DND-41 (cell line): ENCODE measurements around the gene NFE2L1.
"Not testable (repeated sequence)": the region's sequence is repeated elsewhere in the genome, so short reads cannot be mapped to it uniquely, and the experiment has no call there.

Source experiments
- ATAC-seq: fragments of 200-7000 bp; cut with Tn5 transposase; 3 replicates; pipeline ENCODE4 v1.9.1; 2021; ENCODE audit warnings: low read depth; ENCODE audit not compliant: insufficient read depth
- DNase-seq: peaks from one replicate; pipeline ENCODE4 v3.0.0-alpha.2; 2020
- H2AFZ ChIP-seq: 2 replicates; pipeline ENCODE4 v1.6.0; 2012; ENCODE audit warnings: low read depth, low read length
- H3K27ac ChIP-seq: 2 replicates; pipeline ENCODE4 v1.5.1; 2012; ENCODE audit warnings: low read length, inconsistent platforms
- H3K27me3 ChIP-seq: fragments of 200-600 bp; sonication (generic); 2 replicates; pipeline ENCODE4 v1.6.0; 2012; ENCODE audit warnings: low read length, mild to moderate bottlenecking, inconsistent platforms; ENCODE audit not compliant: insufficient read depth, poor library complexity
- H3K36me3 ChIP-seq: 2 replicates; pipeline ENCODE4 v1.5.1; 2012; ENCODE audit warnings: low read length, inconsistent platforms; ENCODE audit not compliant: insufficient read depth
- H3K4me1 ChIP-seq: 2 replicates; pipeline ENCODE4 v1.5.1; 2012; ENCODE audit warnings: mild to moderate bottlenecking, low read length; ENCODE audit not compliant: insufficient read depth
- H3K4me2 ChIP-seq: 2 replicates; pipeline ENCODE4 v1.6.0; 2012; ENCODE audit warnings: mild to moderate bottlenecking, moderate library complexity, low read length, inconsistent platforms; ENCODE audit not compliant: insufficient read depth
- H3K4me3 ChIP-seq, 2 experiments: fragments of 200-600 bp in 1 of 2; shearing (Covaris generic) in 1 of 2; 2 replicates each; pipeline ENCODE4 v1.5.1; 2012 to 2016; ENCODE audit warnings: inconsistent platforms in 2 of 2, low read length in 2 of 2, mild to moderate bottlenecking in 2 of 2, low read depth in 1 of 2, moderate library complexity in 1 of 2
- H3K79me2 ChIP-seq: 2 replicates; pipeline ENCODE4 v1.6.0; 2012; ENCODE audit warnings: low read length, inconsistent platforms; ENCODE audit not compliant: insufficient read depth
- H3K9ac ChIP-seq: 2 replicates; pipeline ENCODE4 v1.6.0; 2012; ENCODE audit warnings: low read depth, mild to moderate bottlenecking, inconsistent platforms, low read length, moderate library complexity
- H3K9me3 ChIP-seq: 2 replicates; pipeline ENCODE4 v1.5.1; 2012; ENCODE audit warnings: low read length, moderate library complexity, mild to moderate bottlenecking, inconsistent platforms; ENCODE audit not compliant: insufficient read depth, severe bottlenecking
- H4K20me1 ChIP-seq: 2 replicates; pipeline ENCODE4 v1.6.0; 2012; ENCODE audit warnings: low read length; ENCODE audit not compliant: insufficient read depth
- EZH2 ChIP-seq: IDR thresholded peaks from 3 replicates; pipeline ENCODE4 v1.6.1; 2012; ENCODE audit warnings: borderline replicate concordance, low read depth, mild to moderate bottlenecking, moderate library complexity, low read length, inconsistent platforms; ENCODE audit not compliant: severe bottlenecking
- TF ChIP-seq, protein P1 (sequence below): IDR thresholded peaks from 2 replicates; pipeline ENCODE4 v1.5.1; 2012; ENCODE audit warnings: borderline replicate concordance, low read length, moderate library complexity, mild to moderate bottlenecking; ENCODE audit not compliant: poor library complexity, severe bottlenecking; ENCODE audit errors: extremely low read depth

Gene NFE2L1

DNA sequence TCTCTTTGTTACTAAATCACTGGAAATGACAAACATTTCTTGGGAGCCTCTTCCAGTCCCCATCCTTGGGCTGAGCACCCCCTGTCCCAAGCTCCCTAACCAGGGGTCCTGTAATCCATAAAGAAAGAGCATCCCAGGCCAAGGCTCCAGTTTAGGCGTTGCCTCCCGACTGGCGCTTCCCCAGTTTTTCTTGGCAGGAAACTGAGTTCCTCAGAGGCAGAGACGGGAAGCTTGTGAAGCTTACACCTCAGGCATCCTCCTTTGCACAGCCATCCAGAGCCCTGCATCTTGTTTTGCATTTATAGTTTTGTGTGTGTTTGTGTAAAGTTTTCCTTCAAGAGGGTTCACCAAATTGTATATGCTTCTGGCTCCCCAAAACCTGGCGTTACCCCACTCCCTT is 17.6 kb upstream of the NFE2L1 start:
- ATAC-seq (no peak), DNase-seq (no peak)
- no peak overlapping the region for H3K9ac ChIP-seq
- H4K20me1 ChIP-seq = 0 out of 2 replicates have a peak, but pooled peaks cover 3% of the 10 kb centered on the region
- TF ChIP-seq, protein P1, sequence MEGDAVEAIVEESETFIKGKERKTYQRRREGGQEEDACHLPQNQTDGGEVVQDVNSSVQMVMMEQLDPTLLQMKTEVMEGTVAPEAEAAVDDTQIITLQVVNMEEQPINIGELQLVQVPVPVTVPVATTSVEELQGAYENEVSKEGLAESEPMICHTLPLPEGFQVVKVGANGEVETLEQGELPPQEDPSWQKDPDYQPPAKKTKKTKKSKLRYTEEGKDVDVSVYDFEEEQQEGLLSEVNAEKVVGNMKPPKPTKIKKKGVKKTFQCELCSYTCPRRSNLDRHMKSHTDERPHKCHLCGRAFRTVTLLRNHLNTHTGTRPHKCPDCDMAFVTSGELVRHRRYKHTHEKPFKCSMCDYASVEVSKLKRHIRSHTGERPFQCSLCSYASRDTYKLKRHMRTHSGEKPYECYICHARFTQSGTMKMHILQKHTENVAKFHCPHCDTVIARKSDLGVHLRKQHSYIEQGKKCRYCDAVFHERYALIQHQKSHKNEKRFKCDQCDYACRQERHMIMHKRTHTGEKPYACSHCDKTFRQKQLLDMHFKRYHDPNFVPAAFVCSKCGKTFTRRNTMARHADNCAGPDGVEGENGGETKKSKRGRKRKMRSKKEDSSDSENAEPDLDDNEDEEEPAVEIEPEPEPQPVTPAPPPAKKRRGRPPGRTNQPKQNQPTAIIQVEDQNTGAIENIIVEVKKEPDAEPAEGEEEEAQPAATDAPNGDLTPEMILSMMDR = no peak
- no peak for TF ChIP-seq EZH2
- no peak overlapping the region for H2AFZ ChIP-seq
- H3K4me1 ChIP-seq = peaks cover 12% of the 10 kb centered on the region
- H3K9me3 ChIP-seq = no peaks in the 10 kb centered on the region
- no peak overlapping the region for H3K4me3 ChIP-seq
- no peaks in the 10 kb centered on the region for H3K79me2 ChIP-seq
- H3K27me3 ChIP-seq = peaks cover 30% of the 10 kb centered on the region
- H3K4me2 ChIP-seq = no peak overlapping the region
- H3K27ac ChIP-seq = no peak overlapping the region
- H3K36me3 ChIP-seq = no peaks in the 10 kb centered on the region

DNA sequence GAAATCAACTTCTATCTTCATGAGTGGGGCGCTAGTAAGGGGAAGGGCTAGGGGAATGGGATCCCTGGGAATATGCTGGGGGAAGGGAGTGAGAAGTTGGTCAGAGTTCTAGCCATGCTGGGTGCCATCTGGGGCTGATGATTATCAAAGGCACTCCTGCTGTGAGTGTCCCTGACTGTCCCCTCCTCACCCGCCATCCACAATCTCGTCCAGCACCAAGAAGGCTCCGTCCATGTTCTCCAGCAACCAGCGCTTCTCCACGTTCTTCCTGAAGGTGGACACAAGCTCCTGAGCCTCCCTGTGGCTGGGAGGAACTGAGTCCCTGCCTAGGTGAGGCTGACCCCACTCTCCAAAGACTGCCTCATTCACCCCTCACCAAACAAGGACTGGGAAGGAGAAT is 16.2 kb upstream of the NFE2L1 start:
- Histone ChIP-seq H3K4me1 (no peaks in the 10 kb centered on the region), H3K9me3 (no peaks in the 10 kb centered on the region), H3K4me2 (no peak overlapping the region), H4K20me1 (no peaks in the 10 kb centered on the region; the same call in 1 of the 2 replicates), H3K27me3 (peaks cover 41% of the 10 kb centered on the region), H3K36me3 (no peaks in the 10 kb centered on the region), H3K9ac (no peak overlapping the region), H3K79me2 (no peaks in the 10 kb centered on the region), H3K27ac (no peak overlapping the region), H2AFZ (no peak overlapping the region), H3K4me3 (no peak overlapping the region)
- DNase-seq = no peak
- ATAC-seq = no peak
- TF ChIP-seq EZH2 = no peak
- TF ChIP-seq, protein P1 = no peak

DNA sequence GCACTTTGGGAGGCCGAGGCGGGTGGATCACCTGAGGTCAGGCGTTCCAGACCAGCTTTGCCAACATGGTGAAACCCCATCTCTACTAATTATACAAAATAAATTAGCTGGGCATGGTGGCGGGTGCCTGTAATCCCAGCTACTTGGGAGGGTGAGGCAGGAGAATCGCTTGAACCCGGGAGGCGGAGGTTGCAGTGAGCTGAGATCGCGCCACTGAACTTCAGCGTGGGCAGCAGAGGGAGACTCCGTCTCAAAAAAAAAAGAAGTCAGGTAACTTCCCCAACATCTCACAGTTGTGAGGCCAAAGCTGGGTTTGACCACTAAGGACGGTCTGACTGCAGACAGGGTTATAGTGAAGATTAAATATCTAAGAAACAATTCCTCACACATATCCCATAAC is 13.4 kb upstream of the NFE2L1 start:
- not testable (repeated sequence) for H2AFZ ChIP-seq, H3K27ac ChIP-seq, H3K36me3 ChIP-seq, H3K9ac ChIP-seq, H3K79me2 ChIP-seq, DNase-seq, H3K4me1 ChIP-seq, H3K4me3 ChIP-seq, ATAC-seq, H4K20me1 ChIP-seq, H3K4me2 ChIP-seq, H3K9me3 ChIP-seq
- H3K27me3 ChIP-seq = peaks cover 60% of the 10 kb centered on the region

DNA sequence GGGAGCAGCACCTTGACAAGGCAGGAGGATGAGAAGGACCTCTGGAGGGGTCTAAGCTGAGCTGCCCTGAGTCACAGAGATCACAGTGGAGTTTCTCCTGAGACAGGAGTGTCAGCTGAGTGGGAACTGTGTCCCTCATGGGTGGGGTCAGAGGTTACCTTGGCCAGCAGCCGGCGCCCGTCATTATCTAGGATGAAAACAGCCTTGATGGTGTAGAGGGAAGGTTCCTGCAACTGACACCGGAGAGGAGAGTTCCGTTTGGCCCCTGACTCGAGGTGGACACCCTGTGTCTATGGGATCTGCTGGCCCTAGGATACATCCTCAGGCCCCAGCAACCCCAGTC is 11.5 kb upstream of the NFE2L1 start:
- H2AFZ ChIP-seq = no peak overlapping the region
- H3K27me3 ChIP-seq = peaks cover 53% of the 10 kb centered on the region
- H3K79me2 ChIP-seq = no peaks in the 10 kb centered on the region
- H3K27ac ChIP-seq = no peak overlapping the region
- H3K4me3 ChIP-seq = no peak overlapping the region
- H3K4me1 ChIP-seq = no peaks in the 10 kb centered on the region
- no peak for TF ChIP-seq EZH2
- TF ChIP-seq, protein P1 = no peak
- H4K20me1 ChIP-seq = no peaks in the 10 kb centered on the region; the same call in 1 of the 2 replicates
- H3K9ac ChIP-seq = no peak overlapping the region
- no peak overlapping the region for H3K4me2 ChIP-seq
- ATAC-seq (no peak), DNase-seq (no peak)
- H3K9me3 ChIP-seq = no peaks in the 10 kb centered on the region
- no peaks in the 10 kb centered on the region for H3K36me3 ChIP-seq
